Measurements from ENCODE around the gene PTPN6. TPM values are rescaled to one million over a fixed set of nuclear protein-coding genes. Genes with fewer than 3 reads are reported as not detected.

Gene PTPN6
- total RNA-seq, 3 donors from 2014 or later, result 37.4 to 61.7 (median 51.7) TPM

DNA sequence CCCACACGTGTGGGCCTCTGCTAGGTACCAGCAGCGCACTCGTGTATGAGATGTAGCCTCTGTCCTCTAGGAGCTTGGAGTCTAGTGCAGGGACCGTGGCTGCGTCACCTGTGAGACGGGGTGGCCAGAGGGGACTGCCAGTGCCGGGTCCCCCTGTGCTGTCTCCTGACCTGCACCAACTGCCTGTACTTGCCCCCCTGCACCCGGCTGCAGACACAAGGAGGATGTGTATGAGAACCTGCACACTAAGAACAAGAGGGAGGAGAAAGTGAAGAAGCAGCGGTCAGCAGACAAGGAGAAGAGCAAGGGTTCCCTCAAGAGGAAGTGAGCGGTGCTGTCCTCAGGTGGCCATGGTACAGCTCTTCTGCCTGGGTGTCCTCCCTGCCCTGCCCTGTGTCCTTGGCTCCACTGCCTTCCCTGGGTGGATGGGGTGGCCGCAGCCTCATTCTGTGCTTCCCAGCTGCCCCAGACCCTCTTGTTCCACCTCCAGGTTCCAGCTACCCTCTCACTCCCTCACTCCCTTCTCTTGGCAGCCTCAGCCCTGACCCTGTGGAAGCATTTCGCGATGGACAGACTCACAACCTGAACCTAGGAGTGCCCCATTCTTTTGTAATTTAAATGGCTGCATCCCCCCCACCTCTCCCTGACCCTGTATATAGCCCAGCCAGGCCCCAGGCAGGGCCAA, 9.6 kb downstream of the PTPN6 start:
- ATAC-seq (peak; percentile 2), DNase-seq (peak in 2 of 3 donors; percentile 62 to 70)
- H3K4me1 ChIP-seq (ENCODE audit: low read depth), result peaks cover 21% of the 10 kb centered on the region
- no peak for TF ChIP-seq CTCF (IDR thresholded peaks at IDR 0.05)
- H3K36me3 ChIP-seq (ENCODE audit: low read depth), result no peaks in the 10 kb centered on the region
- no peaks in the 10 kb centered on the region for H3K9me3 ChIP-seq
- H3K4me3 ChIP-seq, result no peak overlapping the region
- intact Hi-C loops (cut with DNase I, micrococcal nuclease), result no loop called here

DNA sequence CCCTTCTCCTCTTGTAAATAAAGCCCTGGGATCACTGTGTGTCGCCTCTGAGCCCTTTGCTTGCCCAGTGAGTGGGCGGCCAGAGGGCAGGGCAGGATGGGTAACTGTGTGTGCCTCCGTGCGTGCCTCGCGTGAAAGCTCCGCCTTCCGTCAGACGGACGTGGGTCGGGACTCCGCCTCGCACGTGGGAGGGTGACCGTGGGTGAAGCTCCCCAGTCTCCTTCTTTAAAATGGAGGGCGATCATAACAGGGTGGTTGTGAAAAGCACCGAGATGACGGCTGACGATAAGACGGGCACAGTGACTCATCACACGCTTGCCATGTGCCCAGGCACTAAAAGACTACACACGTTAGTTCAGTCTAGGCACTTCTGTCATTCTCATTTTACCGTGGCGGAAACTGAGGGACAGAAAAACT, 10.1 kb downstream of the PTPN6 start:
- Histone ChIP-seq H3K9me3 (no peaks in the 10 kb centered on the region), H3K36me3 (ENCODE audit: low read depth) (no peaks in the 10 kb centered on the region), H3K4me1 (ENCODE audit: low read depth) (peaks cover 23% of the 10 kb centered on the region), H3K4me3 (no peak overlapping the region)
- intact Hi-C loops (cut with DNase I, micrococcal nuclease), result no loop called here
- ATAC-seq (peak; percentile 32), DNase-seq (peak; percentile 76 to 93 (median 84))
- TF ChIP-seq CTCF (IDR thresholded peaks at IDR 0.05), result no peak

GRCh38 chr12:6961695-6962284, 10.6 kb downstream of the PTPN6 start:
- DNase-seq (peak; percentile 81 to 91 (median 87)), ATAC-seq (peak; percentile 59)
- Histone ChIP-seq H3K4me1 (ENCODE audit: low read depth) (peaks cover 23% of the 10 kb centered on the region), H3K4me3 (peak overlapping the region; percentile 57), H3K9me3 (no peaks in the 10 kb centered on the region), H3K36me3 (ENCODE audit: low read depth) (no peaks in the 10 kb centered on the region)
- peak; percentile 38 for TF ChIP-seq CTCF (IDR thresholded peaks at IDR 0.05)
- intact Hi-C loops (cut with DNase I, micrococcal nuclease), result no loop called here

DNA sequence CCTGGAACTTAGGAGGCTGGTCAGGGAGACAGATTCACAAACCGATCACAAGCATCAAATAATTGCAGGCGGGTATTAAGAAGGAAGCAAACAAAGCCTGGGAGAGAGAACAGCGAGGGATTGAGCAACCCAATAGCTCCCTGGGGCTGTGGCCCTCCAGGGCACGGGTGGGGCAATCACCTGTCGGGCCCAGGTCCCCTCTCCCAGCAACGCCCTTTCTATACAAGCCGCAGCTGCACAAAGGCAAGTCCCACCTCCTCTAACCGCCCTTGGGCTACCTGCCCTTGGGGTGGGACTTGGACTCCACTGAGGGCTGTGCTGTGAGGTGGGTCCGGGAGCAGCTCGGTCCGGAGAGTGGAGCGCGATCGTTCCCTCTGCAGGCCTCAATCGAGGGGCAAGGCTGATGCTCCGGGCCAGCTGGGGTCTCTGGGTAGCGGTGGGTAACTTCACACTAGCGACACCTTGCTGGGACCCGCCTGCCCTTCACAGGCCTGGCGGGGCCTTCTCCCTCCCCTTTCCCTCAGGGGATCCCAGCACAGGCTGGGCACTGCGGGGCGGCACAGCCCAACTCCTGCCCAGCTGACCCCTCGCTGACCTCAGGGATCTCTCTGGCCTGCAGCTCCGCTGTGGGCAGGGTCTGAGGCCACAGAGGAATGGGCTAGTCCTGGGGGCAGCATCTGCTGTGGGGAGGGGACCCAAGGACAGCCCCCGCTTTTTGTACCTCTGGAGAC, 11.3 kb downstream of the PTPN6 start:
- ATAC-seq, result peak; percentile 67
- peak overlapping the region; percentile 57 for H3K4me3 ChIP-seq
- no peaks in the 10 kb centered on the region for H3K9me3 ChIP-seq
- DNase-seq, result peak; percentile 85 to 91 (median 89)
- no peak for TF ChIP-seq CTCF (IDR thresholded peaks at IDR 0.05)
- peaks cover 24% of the 10 kb centered on the region for H3K4me1 ChIP-seq (ENCODE audit: low read depth)
- H3K36me3 ChIP-seq (ENCODE audit: low read depth), result no peaks in the 10 kb centered on the region
- intact Hi-C loops (cut with DNase I, micrococcal nuclease), result no loop called here

DNA sequence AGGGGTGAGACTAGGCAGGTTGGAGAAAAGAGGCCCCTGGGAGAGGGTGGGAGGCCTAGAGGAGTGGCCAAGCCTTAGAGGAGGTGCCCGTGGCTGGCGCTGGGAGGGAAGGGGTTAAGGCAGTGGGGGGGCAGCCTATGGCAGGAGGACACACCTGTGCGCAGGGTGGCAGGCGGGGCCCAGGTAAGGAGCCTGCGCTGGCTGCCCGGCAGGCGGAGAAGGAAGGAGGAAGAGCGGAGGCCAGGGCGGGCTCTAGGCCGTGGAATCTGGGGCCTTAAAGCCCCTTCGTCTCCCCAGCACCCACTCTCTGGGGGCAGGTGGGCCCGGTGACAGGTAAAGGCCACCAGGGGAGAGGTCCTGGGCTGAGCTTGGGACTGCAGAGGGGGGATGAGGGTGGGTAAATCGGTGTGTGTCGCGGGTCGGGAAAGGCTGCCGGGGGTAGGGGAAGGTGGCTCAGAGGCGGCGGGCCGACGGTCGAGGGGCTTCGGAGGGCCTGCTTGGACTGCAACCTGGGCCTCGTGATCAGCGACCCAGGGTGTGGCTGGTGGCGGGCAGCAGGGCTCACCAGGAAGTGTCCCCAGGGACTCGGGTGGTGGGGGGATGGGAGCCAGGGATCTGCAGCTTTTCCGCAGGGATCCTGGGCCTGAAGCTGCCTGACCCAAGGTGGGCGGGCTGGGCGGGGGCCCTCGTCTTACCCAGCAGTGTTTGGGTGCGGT, 12.0 kb downstream of the PTPN6 start:
- TF ChIP-seq CTCF (IDR thresholded peaks at IDR 0.05), result no peak
- Histone ChIP-seq H3K4me1 (ENCODE audit: low read depth) (peaks cover 30% of the 10 kb centered on the region), H3K4me3 (peak overlapping the region; percentile 57), H3K9me3 (no peaks in the 10 kb centered on the region), H3K36me3 (ENCODE audit: low read depth) (no peaks in the 10 kb centered on the region)
- intact Hi-C loops (cut with DNase I, micrococcal nuclease), result no loop called here
- DNase-seq, result peak; percentile 96 to 97 (median 96)
- ATAC-seq, result peak; percentile 73

Data from mucosa of descending colon (tissue), 3 donors.